ENCODE measurements around the gene PARVG. TPM values are rescaled to one million over a fixed set of nuclear protein-coding genes. Genes with fewer than 3 reads are reported as not detected.

Gene PARVG
- total and polyA plus RNA-seq, 2 donors (not counting 3 experiments of a cell fraction or from before 2014, with no cell fraction given) = 0.82 TPM; not detected in 1

DNA sequence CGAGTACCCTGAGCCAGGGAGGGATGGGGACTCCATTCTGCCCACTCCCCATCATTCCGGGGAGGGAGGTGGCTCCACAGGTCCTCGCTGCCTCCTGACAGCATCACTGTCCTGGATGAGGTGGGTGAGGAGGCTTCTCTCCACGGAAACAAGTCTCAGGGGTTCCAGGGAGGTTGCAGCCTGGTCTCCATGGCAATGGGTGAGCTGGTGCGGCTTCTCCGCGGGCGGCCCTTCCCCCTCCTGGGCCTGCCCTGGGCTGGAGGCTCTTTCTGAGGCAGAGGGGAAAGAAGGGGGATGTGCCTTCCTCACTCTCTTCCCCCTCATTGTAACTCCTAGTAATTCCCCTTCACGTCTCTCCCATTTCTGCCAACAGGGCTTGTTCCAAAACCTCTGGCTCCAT lies 37.1 kb upstream of the PARVG start:
- no peaks in the 10 kb centered on the region for H4K20me1 ChIP-seq (replicated peaks; ENCODE audit: control insufficient read depth, extremely low read depth, insufficient read depth, low read length)
- H3K9me1 ChIP-seq (replicated peaks; ENCODE audit: control insufficient read depth, extremely low read depth, insufficient read depth, low read length) = no peaks in the 10 kb centered on the region
- no peaks in the 10 kb centered on the region for H3K27me3 ChIP-seq (ENCODE audit: control insufficient read depth in 2 of 2, insufficient read depth in 2 of 2, low read length in 2 of 2)
- no peaks in the 10 kb centered on the region for H3K79me2 ChIP-seq (ENCODE audit: control insufficient read depth, insufficient read depth, low read length)
- no peak overlapping the region for H2AFZ ChIP-seq (ENCODE audit: low read depth, low read length)
- ChIA-PET POLR2A (no interaction called here), CTCF (no interaction called here)
- no peaks in the 10 kb centered on the region for H3K4me1 ChIP-seq (ENCODE audit: control insufficient read depth, extremely low read depth, insufficient read depth, low read length)
- intact Hi-C loops (cut with micrococcal nuclease) = no loop called here
- no peak overlapping the region for H3K4me2 ChIP-seq (ENCODE audit: insufficient read depth, low read length)
- no peak overlapping the region for H3K27ac ChIP-seq (ENCODE audit: insufficient read depth, low read depth, low read length)
- H3K36me3 ChIP-seq (ENCODE audit: control insufficient read depth in 2 of 2, extremely low read depth in 1 of 2, insufficient read depth in 2 of 2, low read length in 2 of 2) = peaks cover 2 to 13% of the 10 kb centered on the region in 2 experiments
- BruUV-seq (replicated peaks) = no TSS peak
- no peak for DNase-seq (ENCODE audit: low read depth, low spot score)
- H3K9ac ChIP-seq (replicated peaks; ENCODE audit: extremely low read depth, insufficient read depth, low read length) = no peak overlapping the region
- H3K9me3 ChIP-seq (replicated peaks; ENCODE audit: control insufficient read depth, insufficient read depth, low read length) = no peaks in the 10 kb centered on the region
- dilution Hi-C loops (cut with MboI; ENCODE audit: extremely low pct_ligation_motif_present, low sequenced_read_pairs) = no loop called here
- no peak for TF ChIP-seq GATA2 (IDR thresholded peaks at IDR 0.05; ENCODE audit: insufficient read depth, insufficient read length, low read depth, low read length)
- TF ChIP-seq CTCF (IDR thresholded peaks at IDR 0.05; ENCODE audit: extremely low read depth in 1 of 2, insufficient read depth in 1 of 2, low read depth in 1 of 2, low read length in 2 of 2) = no peak
- TF ChIP-seq, protein P1, sequence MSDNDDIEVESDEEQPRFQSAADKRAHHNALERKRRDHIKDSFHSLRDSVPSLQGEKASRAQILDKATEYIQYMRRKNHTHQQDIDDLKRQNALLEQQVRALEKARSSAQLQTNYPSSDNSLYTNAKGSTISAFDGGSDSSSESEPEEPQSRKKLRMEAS (IDR thresholded peaks at IDR 0.05; ENCODE audit: insufficient read depth, insufficient read length) = no peak
- no peak for TF ChIP-seq POLR2AphosphoS5 (IDR thresholded peaks at IDR 0.05; ENCODE audit: insufficient read depth, low read depth, low read length)
- no peak for TF ChIP-seq EZH2 (IDR thresholded peaks at IDR 0.05; ENCODE audit: borderline replicate concordance, low read depth, low read length, severe bottlenecking)
- no peak for TF ChIP-seq FOS (IDR thresholded peaks at IDR 0.05; ENCODE audit: borderline replicate concordance, insufficient read depth, low read length)
- no peak for TF ChIP-seq POLR2A (IDR thresholded peaks at IDR 0.05; ENCODE audit: low read depth, low read length)
- no peak for FAIRE-seq
- no peak overlapping the region for H3K4me3 ChIP-seq (replicated peaks in 1 of 3; ENCODE audit: insufficient read depth in 1 of 3, low read depth in 1 of 3, low read length in 3 of 3)

All from endothelial cell of umbilical vein (primary cell).